ENCODE results near the gene PAOX.
"Not testable (repeated sequence)": the region's sequence is repeated elsewhere in the genome, so short reads cannot be mapped to it uniquely, and the experiment has no call there.

PAOX gene

DNA sequence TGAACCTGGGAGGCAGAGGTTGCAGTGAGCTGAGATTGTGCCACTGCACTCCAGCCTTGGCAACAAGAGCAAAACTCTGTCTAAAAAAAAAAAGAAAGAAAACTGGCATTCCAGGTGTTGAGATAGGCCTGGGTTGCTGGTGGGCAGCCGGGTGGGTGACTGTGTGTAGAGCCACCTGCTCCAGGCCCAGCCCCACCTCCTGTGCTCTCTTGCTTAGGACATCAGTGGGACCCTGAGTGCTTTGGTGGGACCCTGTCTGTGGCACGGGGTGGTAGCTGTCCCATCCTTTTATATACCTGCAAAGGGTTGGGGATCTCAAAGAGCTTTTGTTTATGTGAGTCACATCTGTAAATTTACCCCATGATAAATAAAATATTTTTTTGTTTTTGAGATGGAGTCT is 6.2 kb downstream of the PAOX start:
- no peak for DNase-seq (ENCODE audit: low spot score)

DNA sequence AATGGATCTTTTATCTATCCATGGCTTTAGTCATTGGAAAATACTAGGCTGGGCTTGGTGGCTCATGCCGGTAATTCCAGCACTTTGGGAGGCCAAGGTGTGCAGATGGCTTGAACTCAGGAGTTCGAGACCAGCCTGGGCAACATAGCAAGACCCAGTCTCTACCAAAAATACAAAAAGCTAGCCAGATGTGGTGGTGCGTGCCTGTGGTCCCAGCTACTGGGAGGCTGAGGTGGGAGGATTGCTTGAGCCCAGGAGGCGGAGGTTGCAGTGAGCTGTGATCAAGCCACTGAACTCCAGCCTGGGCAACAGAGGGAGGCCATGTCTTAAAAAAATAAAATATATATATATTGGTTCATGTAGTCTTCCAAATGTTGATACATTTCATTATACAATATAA is 7.9 kb downstream of the PAOX start:
- DNase-seq (ENCODE audit: low spot score) = not testable (repeated sequence)

- no peak for DNase-seq (ENCODE audit: low spot score)
Observed at GRCh38 chr10:133388236-133388972, 9.3 kb downstream of the PAOX start.

DNA sequence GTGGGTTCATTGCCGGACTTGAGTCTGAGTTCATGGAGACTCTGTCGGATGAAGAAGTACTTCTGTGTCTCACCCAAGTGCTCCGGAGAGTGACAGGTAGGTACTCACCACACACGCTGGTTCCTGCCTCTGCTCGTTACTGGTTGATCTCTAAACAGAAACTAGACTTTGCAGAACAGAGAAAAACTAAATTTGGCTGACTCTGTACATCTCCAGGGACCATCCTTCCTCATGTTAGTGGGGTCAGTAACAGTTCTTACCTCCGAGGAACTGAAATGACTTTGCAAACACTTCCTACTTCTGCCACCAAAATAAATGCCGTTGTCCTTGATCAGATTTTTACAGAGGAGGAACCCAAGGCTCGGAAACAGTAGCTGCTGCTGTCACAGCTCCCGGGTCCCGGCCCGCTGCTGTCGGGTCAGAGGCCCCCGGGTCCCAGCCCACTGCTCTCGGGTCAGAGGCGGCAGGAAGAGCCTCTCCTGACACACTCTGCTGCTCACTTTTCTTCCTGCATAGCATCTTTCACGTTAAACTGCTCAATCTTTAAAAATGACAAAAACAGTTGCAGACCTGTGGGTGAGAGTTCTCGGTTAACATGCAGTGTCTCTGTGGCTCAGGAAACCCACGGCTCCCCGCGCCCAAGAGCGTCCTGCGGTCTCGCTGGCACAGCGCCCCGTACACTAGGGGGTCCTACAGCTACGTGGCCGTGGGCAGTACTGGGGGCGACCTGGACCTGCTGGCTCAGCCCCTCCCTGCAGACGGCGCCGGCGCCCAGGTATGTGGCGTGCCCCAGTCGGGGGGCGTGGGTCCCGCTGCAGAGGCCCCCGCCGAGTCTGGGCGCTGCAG is 10.1 kb downstream of the PAOX start:
- no peak for DNase-seq (ENCODE audit: low spot score)

DNA sequence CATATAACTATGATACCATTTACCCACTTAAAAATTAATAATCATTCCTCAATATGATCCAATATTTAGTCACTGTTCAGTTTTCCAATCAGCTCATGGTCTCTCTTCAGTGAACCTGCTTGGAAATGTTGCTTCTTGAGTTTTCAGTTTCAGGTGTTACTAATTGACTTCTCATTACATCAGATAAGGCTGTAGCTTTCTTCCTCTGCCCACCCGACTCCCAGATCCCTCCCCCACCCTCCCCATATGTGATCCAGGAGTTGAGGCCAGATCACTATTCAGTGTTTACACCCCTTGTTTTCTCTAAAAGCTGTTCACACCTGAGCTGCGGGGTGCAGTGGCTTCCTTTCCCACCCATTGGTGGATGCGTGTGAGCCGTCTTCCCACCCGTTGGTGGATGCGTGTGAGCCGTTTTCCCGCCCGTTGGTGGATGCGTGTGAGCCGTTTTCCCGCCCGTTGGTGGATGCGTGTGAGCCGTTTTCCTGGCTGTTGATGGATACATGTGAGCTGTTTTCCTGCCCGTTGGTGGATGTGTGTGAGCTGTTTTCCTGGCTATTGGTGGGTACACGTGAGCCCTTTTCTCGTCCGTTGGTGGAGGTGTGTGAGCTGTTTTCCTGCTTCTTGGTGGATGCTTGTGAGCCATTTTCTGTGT is 11.7 kb downstream of the PAOX start:
- DNase-seq (ENCODE audit: low spot score) = no peak

DNA sequence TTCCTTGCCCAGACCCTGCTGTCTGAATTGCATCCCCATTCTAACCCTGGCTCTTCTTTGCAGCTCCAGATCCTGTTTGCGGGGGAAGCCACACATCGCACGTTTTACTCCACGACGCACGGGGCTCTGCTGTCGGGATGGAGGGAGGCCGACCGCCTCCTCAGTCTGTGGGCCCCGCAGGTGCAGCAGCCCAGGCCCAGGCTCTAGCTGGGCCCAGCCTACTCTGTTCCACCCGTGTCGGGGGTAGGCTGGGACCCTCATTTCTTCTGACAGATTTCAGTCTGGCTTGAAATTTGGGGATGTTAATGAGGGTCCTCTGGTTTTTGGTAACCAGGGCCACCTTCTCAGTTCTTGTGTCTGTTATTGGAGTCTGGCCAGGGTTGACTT is 12.2 kb downstream of the PAOX start:
- no peak for DNase-seq (ENCODE audit: low spot score)

GRCh38 chr10:133391761-133392518 is 12.9 kb downstream of the PAOX start:
- no peak for DNase-seq (ENCODE audit: low spot score)

GRCh38 chr10:133393401-133394063 is 14.5 kb downstream of the PAOX start:
- no peak for DNase-seq (ENCODE audit: low spot score)

DNA sequence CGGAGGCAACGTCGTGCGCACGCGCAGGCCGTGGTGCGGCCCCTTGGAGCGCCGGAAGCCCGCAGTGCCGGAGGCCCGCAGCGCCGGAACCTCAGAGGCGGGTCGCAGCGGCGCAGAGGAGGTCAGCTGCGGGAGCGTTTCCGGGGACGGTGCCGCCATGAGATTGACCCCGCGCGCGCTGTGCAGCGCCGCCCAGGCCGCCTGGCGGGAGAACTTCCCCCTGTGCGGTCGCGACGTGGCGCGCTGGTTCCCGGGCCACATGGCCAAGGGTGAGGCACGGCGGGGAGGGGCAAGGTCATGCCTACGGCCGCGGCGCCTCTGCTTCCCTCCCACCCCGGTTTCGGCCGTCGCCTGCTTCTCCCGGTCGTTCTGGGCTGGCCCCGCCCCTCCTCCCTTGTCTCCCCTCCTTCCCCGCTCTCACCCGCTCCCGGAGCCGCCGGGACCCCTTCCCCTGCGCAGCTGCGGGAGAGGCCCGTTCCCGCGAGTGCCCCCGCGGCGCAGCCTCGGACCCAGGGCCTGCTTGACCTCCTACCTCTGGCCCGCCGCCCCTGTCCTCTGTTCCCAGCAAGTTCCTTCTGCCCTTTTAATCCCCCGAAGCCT is 15.1 kb downstream of the PAOX start, which contains the start of gene MTG1:
TSS of gene MTG1 (plus strand) at position 94 of the 600 bp plus-strand sequence. CDS start at position 158, 64 bp downstream.
- peak; percentile 93 for DNase-seq (ENCODE audit: low spot score)

DNA sequence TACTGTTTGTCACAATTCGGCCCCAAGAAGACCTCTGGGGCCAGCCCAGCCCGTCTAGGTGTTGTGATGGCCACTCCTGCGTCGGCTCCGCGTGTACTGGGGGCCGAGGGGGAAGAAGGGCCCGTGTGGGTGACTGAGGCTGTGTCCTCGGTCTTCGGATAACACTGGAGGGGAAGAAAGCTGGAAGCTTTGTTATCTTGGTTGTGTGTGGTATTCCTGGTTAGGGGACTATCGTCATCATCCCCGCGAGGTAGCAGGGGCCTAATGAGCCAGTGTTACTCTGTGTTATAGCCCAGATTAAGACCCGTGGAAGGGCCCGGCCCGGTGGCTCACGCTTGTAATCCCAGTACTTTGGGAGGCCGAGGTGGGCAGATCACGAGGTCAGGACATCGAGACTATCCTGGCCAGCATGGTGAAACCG is 15.7 kb downstream of the PAOX start:
- DNase-seq (ENCODE audit: low spot score) = no peak

DNA sequence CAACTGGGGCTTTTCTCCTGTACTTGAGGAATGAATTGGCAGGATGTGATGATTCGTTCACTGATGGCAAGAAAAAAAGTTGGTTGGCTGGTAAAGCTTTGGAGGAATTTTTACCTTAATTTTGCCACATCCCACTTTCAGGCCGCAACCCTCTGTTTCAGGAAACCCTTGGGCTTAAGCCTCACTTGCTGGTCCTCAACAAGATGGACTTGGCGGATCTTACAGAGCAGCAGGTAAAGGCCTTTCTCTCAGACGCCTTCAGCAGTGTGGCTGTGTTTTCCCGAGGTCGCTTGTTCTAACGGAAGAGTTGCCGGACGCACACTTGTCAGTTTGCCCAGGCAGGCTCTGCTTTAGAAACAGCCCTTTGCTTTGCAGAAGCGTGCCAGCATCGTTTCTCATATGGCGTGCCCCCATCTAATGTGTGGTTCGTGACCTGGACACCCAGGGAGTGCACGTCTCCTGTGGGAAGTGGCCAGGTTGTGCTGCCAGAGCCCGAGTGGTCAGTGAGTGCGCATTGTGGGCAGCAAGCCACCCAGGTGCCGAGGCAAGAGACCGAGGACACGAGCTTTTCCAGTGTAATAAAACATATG is 17.1 kb downstream of the PAOX start:
- no peak for DNase-seq (ENCODE audit: low spot score)

DNA sequence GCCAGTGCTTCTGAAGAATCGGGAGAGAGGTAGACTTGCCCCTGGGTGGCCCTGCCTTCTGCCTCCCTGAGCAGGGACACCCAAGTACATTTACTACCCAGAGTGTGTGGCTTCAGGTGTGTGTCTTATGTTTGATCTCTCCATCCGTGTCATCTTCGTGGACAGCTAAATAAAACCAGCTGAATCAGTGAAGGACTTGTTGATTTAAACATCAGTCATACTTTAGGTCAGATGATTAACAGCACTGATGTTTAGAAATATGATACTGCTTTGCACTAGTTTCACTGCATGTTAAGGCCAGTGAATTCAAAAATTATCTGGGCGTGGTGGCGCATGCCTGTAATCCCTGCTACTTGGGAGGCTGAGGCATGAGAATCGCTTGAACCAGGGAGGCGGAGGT is 18.9 kb downstream of the PAOX start:
- DNase-seq (ENCODE audit: low spot score) = no peak

- no peak for DNase-seq (ENCODE audit: low spot score)
Observed at GRCh38 chr10:133399123-133399601, 20.1 kb downstream of the PAOX start.

- no peak for DNase-seq (ENCODE audit: low spot score)
Observed at GRCh38 chr10:133400624-133401424, 21.8 kb downstream of the PAOX start.

DNA sequence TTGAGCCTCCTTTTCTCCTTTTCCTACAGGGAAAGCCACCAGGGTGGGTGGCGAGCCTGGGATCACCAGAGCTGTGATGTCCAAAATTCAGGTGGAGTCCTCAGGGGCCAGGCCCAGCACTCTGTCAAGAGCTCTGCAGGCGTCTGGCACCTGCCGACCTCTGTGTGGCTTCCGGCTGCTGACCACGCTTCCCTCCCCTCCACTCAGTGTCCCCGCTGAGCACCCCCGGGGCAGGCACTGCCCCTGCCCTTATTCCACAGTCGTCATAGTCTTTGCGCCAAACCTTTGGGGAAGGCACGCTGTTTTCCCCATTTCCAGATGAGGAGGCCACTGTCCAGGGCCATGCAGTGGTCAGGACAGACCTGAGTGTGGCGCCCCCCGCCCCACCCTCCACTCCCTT is 22.4 kb downstream of the PAOX start:
- DNase-seq (ENCODE audit: low spot score) = no peak

DNA sequence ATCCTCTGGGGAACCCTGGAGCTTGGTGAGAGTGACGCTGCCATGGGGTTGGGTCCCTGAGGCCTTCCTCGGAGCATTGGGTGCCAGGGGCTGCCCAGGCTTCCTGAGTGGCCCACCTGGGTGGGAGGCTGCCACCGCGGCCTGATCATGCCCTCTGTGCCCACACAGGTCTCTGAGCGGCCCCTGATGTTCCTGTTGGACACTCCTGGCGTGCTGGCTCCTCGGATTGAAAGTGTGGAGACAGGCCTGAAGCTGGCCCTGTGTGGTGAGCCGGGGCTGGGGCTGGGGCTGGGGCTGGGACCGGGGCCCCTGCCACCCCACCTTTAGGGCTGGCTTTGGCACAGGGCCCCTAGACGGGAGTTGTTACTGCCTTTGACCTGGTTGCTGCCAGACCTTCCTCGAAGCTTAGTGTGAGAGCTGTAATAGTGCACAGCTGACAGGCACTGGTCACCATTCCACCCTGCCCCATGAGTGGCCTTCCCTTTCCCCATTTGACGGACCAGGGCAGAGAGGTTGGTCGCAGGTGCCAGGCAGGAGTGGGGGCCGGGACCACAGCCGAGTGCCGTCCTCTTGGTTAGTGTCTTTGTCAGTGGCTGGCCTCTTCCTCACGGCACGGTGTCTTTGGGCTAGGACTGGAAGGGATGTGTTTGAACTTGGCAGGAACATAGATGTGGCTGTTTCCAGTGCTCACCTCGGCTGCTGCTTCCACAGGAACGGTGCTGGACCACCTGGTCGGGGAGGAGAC is 23.1 kb downstream of the PAOX start:
- no peak for DNase-seq (ENCODE audit: low spot score)

DNA sequence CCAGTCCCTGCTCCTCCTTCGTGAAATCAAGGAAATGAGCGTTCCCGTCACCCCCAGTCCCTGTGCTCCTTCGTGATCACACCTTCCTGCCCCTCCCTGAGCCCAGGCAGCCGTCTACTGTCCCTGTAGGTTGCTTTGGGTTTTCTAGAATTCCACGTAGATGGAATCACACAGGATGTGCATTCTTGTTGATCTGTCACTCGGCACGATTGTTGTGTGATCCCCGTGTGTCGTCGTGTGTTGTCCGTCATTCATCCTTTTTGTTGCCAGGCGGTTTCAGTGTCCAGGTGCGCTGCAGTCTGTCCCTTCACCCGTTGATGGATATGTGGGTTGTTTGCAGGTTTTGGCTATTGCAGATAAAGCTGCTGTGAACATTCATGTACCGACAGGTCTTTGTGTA is 24.3 kb downstream of the PAOX start:
- no peak for DNase-seq (ENCODE audit: low spot score)

- no peak for DNase-seq (ENCODE audit: low spot score)
Observed at GRCh38 chr10:133403784-133404183, 24.7 kb downstream of the PAOX start.

GRCh38 chr10:133405272-133405671 is 26.2 kb downstream of the PAOX start:
- no peak for DNase-seq (ENCODE audit: low spot score)
